HepG2 (cell line): ENCODE measurements around the gene EIF3B. TPM values are rescaled to one million over a fixed set of nuclear protein-coding genes. Genes with fewer than 3 reads are reported as not detected.

Source experiments
- FOSL2 ChIP-seq: sonication (generic); formaldehyde crosslinking; IDR thresholded peaks from 2 replicates; pipeline ENCODE4 v1.4.0; 2020; ENCODE audit warnings: missing genetic modification reagents
- GZF1 ChIP-seq: sonication (generic); formaldehyde crosslinking; IDR thresholded peaks from 2 replicates; pipeline ENCODE4 v1.5.1; 2020; ENCODE audit warnings: mild to moderate bottlenecking, missing genetic modification reagents
- HDAC2 ChIP-seq: sonication (generic); formaldehyde crosslinking; IDR thresholded peaks from 2 replicates; pipeline ENCODE4 v1.4.0; 2020; ENCODE audit warnings: missing genetic modification reagents
- KMT2B ChIP-seq: IDR thresholded peaks from 2 replicates; pipeline ENCODE4 v1.6.1; 2016; ENCODE audit warnings: missing genetic modification reagents, missing compliant biosample characterization
- MAFF ChIP-seq: IDR thresholded peaks from 2 replicates; pipeline ENCODE4 v1.6.1; 2011; ENCODE audit warnings: low read depth, low read length, improper control_type of control experiment
- MATR3 ChIP-seq: sonication (generic); formaldehyde crosslinking; IDR thresholded peaks from 2 replicates; pipeline ENCODE4 v1.4.0; 2020; ENCODE audit warnings: missing genetic modification reagents
- MBD4 ChIP-seq: IDR thresholded peaks from 2 replicates; pipeline ENCODE4 v1.6.1; 2012; ENCODE audit warnings: low read length, inconsistent platforms, borderline replicate concordance
- ONECUT2 ChIP-seq: sonication (generic); formaldehyde crosslinking; IDR thresholded peaks from 2 replicates; pipeline ENCODE4 v1.4.0; 2020; ENCODE audit warnings: missing genetic modification reagents
- RARA ChIP-seq: IDR thresholded peaks from 2 replicates; pipeline ENCODE4 v1.6.1; 2016; ENCODE audit warnings: missing genetic modification reagents, missing compliant biosample characterization
- SP2 ChIP-seq: sonication (generic); formaldehyde crosslinking; IDR thresholded peaks from 2 replicates; pipeline ENCODE4 v1.5.1; 2020; ENCODE audit warnings: mild to moderate bottlenecking, missing genetic modification reagents
- U2AF1 ChIP-seq: fragments of 200-400 bp; formaldehyde crosslinking; optimal IDR thresholded peaks from 2 replicates; pipeline ENCODE3; 2017; ENCODE audit warnings: mild to moderate bottlenecking, low read depth, low read length
- ZBTB39 ChIP-seq: sonication (generic); formaldehyde crosslinking; IDR thresholded peaks from 2 replicates; pipeline ENCODE4 v1.5.0; 2020; ENCODE audit warnings: missing genetic modification reagents
- ZNF142 ChIP-seq: sonication (generic); formaldehyde crosslinking; IDR thresholded peaks from 2 replicates; pipeline ENCODE4 v1.4.0; 2020; ENCODE audit warnings: missing genetic modification reagents
- ZNF326 ChIP-seq: sonication (generic); formaldehyde crosslinking; IDR thresholded peaks from 2 replicates; pipeline ENCODE4 v1.4.0; 2020; ENCODE audit warnings: missing genetic modification reagents, borderline replicate concordance
- ZNF570 ChIP-seq: sonication (generic); formaldehyde crosslinking; IDR thresholded peaks from 2 replicates; pipeline ENCODE4 v1.4.0; 2020; ENCODE audit warnings: mild to moderate bottlenecking, missing genetic modification reagents, borderline replicate concordance
- ZNF687 ChIP-seq: sonication (generic); formaldehyde crosslinking; IDR thresholded peaks from 2 replicates; pipeline ENCODE4 v1.5.1; 2020; ENCODE audit warnings: mild to moderate bottlenecking, missing genetic modification reagents, moderate library complexity
- ZNF720 ChIP-seq: sonication (generic); formaldehyde crosslinking; IDR thresholded peaks from 2 replicates; pipeline ENCODE4 v1.4.0; 2020; ENCODE audit warnings: missing genetic modification reagents
- ZNF746 ChIP-seq: sonication (generic); formaldehyde crosslinking; IDR thresholded peaks from 2 replicates; pipeline ENCODE4 v1.8.0; 2022; ENCODE audit warnings: mild to moderate bottlenecking, missing genetic modification reagents
- ZSCAN30 ChIP-seq: sonication (generic); formaldehyde crosslinking; IDR thresholded peaks from 2 replicates; pipeline ENCODE4 v1.5.0; 2020; ENCODE audit warnings: mild to moderate bottlenecking, missing genetic modification reagents
- polyA plus RNA-seq, 8 experiments: library from polyadenylated mRNA; depleted of rRNA in 3 of 8; stranded (reverse) in 7 of 8; unstranded in 1 of 8; fragments of >200 nt; fragmentation: Illumina TruSeq in 4 of 8; extraction: Trizol in 4 of 8; gene quantifications; 2 replicates each; pipeline versions ENCODE4 v1.2.1 to v1.2.3, GENCODE V29; 2011 to 2016; ENCODE audit warnings: low read depth in 4 of 8, missing spikeins in 1 of 8, mixed read lengths in 1 of 8; ENCODE audit not compliant: insufficient read depth in 1 of 8
- total RNA-seq, 5 experiments: library from RNA; depleted of rRNA; stranded (reverse); fragments of >200 nt; fragmentation: Illumina TruSeq; extraction: Trizol; gene quantifications; 2 replicates each; pipeline ENCODE4 v1.2.3, GENCODE V29; 2016; ENCODE audit warnings: low read depth in 1 of 5

Gene EIF3B
- total and polyA plus RNA-seq, 2 of the 13 experiments (the other 11 are each of a cell fraction or from before 2014, with no cell fraction given) = 92.2 to 241 TPM

- TF ChIP-seq ZNF687 (peak; percentile 84), SP2 (CRISPR knock-in tag) (peak; percentile 31; the same call in 1 of the 2 replicates), FOSL2 (CRISPR knock-in tag) (no peak; the same call in 1 of the 2 replicates), MBD4 (no peak), HDAC2 (CRISPR knock-in tag) (no peak; the same call in 1 of the 2 replicates), U2AF1 (no peak), ZBTB39 (CRISPR knock-in tag) (no peak), GZF1 (CRISPR knock-in tag) (no peak; the same call in 1 of the 2 replicates), RARA (peak; percentile 19; the same call in 1 of the 2 replicates), ZNF570 (no peak), ONECUT2 (CRISPR knock-in tag) (no peak), KMT2B (CRISPR knock-in tag) (peak; percentile 33; the same call in 1 of the 2 replicates), ZNF720 (CRISPR knock-in tag) (no peak), MAFF (no peak), ZSCAN30 (CRISPR knock-in tag) (no peak), ZNF746 (no peak), MATR3 (CRISPR knock-in tag) (no peak), ZNF142 (CRISPR knock-in tag) (no peak), ZNF326 (no peak)
Observed at GRCh38 chr7:2354186-2354938, at the start of gene EIF3B (continued).
